Measurements from ENCODE around the gene RFNG.

GRCh38 chr17:82073446-82073845 is 21.8 kb upstream of the RFNG start:
- TF ChIP-seq CTCF (IDR thresholded peaks at IDR 0.05; ENCODE audit: insufficient read depth, low read length) = no peak
- no peak for TF ChIP-seq POLR2AphosphoS5 (IDR thresholded peaks at IDR 0.05; ENCODE audit: low read depth)
- TF ChIP-seq SPI1 (IDR thresholded peaks at IDR 0.05; ENCODE audit: borderline replicate concordance, low read depth) = no peak
- TF ChIP-seq REST (IDR thresholded peaks at IDR 0.05; ENCODE audit: insufficient replicate concordance, low read depth) = no peak
- TF ChIP-seq GABPA (IDR thresholded peaks at IDR 0.05; ENCODE audit: low read depth) = no peak
